ENCODE results near the gene ARHGAP26. TPM values are rescaled to one million over a fixed set of nuclear protein-coding genes. Genes with fewer than 3 reads are reported as not detected.
A peak's percentile ranks its signal among the peaks of the same experiment; 100 is the strongest.

Gene ARHGAP26
- total RNA-seq, 1 donor from 2014 or later = 42.1 TPM

GRCh38 chr5:142862594-142862993, 92.4 kb downstream of the ARHGAP26 start:
- peaks cover 36% of the 10 kb centered on the region for H3K4me1 ChIP-seq
- H3K36me3 ChIP-seq = no peaks in the 10 kb centered on the region
- no peak overlapping the region for H3K27ac ChIP-seq
- no peak overlapping the region for H3K4me3 ChIP-seq
- no peaks in the 10 kb centered on the region for H3K9me3 ChIP-seq
- ATAC-seq (no peak), DNase-seq (no peak)
- TF ChIP-seq CTCF (IDR thresholded peaks at IDR 0.05) = no peak
- intact Hi-C loops (cut with DNase I) = loop anchor here (10.0 kb wide), 1 partner anchor 88 kb away; the partner anchor contains the start of gene ARHGAP26
- H3K27me3 ChIP-seq (ENCODE audit: low read depth) = no peaks in the 10 kb centered on the region

DNA sequence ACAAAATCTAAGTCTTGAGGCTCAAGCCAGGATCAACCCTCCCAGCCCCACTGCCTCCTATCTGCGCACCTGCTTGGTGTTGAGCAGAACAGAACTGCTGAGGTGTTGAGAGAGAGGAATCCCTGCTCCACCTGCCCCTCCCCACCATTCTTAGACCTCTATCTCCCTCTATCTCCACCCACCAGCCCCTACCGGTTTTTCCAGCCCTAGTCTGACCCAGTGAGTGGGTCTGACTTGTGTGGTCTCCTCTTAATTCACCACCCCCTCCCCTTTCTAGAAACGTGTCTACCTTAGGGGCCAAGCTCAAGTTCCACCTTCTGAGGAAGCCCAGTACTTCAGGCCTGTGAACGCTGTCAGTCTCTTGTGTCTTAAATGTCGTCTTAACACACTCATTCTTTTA, 93.7 kb downstream of the ARHGAP26 start:
- H3K4me1 ChIP-seq = peaks cover 42% of the 10 kb centered on the region
- intact Hi-C loops (cut with DNase I) = loop anchor here (10.0 kb wide), 1 partner anchor 89 kb away; the partner anchor contains the start of gene ARHGAP26

GRCh38 chr5:142864290-142865260, 94.4 kb downstream of the ARHGAP26 start:
- no peaks in the 10 kb centered on the region for H3K36me3 ChIP-seq
- intact Hi-C loops (cut with DNase I) = loop anchor here (10.0 kb wide), 1 partner anchor 90 kb away; the partner anchor contains the start of gene ARHGAP26
- peaks cover 46% of the 10 kb centered on the region for H3K4me1 ChIP-seq
- H3K4me3 ChIP-seq = no peak overlapping the region
- H3K9me3 ChIP-seq = no peaks in the 10 kb centered on the region
- TF ChIP-seq CTCF (IDR thresholded peaks at IDR 0.05) = no peak
- H3K27me3 ChIP-seq (ENCODE audit: low read depth) = no peaks in the 10 kb centered on the region
- no peak overlapping the region for H3K27ac ChIP-seq
- DNase-seq = no peak
- ATAC-seq = peak in 1 of 2 donors; percentile 6

More for the DNA sequence above, 93.7 kb downstream of the ARHGAP26 start:
- no peaks in the 10 kb centered on the region for H3K27me3 ChIP-seq (ENCODE audit: low read depth)
- no peaks in the 10 kb centered on the region for H3K36me3 ChIP-seq
- ATAC-seq (no peak), DNase-seq (no peak)
- H3K4me3 ChIP-seq = no peak overlapping the region
- H3K27ac ChIP-seq = no peak overlapping the region
- H3K9me3 ChIP-seq = no peaks in the 10 kb centered on the region
- no peak for TF ChIP-seq CTCF (IDR thresholded peaks at IDR 0.05)

DNA sequence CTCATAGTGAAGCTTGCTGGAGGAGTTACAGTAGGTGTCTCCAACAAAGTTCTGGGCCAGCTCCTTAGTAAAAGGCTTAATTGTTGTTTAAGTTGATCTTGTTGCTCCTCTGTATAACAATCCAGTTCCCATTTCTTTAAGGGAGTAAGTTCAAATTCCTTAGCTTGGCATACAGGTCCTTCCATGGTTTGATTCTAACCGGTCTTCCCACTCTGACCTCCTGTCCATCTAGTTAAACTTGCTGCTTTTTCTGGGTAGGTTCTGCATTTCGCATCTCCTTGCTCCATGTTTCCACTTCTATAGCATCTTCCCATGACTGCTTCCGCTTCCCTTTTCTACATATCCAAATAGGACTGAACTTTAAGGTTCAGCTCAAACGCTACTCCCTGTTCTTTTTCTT, 95.5 kb downstream of the ARHGAP26 start:
- intact Hi-C loops (cut with DNase I) = loop anchor here (10.0 kb wide), 1 partner anchor 91 kb away; the partner anchor contains the start of gene ARHGAP26
- ATAC-seq (no peak), DNase-seq (no peak)
- H3K27me3 ChIP-seq (ENCODE audit: low read depth) = no peaks in the 10 kb centered on the region
- no peak for TF ChIP-seq CTCF (IDR thresholded peaks at IDR 0.05)
- no peaks in the 10 kb centered on the region for H3K36me3 ChIP-seq
- H3K27ac ChIP-seq = no peak overlapping the region
- H3K4me3 ChIP-seq = no peak overlapping the region
- H3K4me1 ChIP-seq = peaks cover 44% of the 10 kb centered on the region
- H3K9me3 ChIP-seq = no peaks in the 10 kb centered on the region

DNA sequence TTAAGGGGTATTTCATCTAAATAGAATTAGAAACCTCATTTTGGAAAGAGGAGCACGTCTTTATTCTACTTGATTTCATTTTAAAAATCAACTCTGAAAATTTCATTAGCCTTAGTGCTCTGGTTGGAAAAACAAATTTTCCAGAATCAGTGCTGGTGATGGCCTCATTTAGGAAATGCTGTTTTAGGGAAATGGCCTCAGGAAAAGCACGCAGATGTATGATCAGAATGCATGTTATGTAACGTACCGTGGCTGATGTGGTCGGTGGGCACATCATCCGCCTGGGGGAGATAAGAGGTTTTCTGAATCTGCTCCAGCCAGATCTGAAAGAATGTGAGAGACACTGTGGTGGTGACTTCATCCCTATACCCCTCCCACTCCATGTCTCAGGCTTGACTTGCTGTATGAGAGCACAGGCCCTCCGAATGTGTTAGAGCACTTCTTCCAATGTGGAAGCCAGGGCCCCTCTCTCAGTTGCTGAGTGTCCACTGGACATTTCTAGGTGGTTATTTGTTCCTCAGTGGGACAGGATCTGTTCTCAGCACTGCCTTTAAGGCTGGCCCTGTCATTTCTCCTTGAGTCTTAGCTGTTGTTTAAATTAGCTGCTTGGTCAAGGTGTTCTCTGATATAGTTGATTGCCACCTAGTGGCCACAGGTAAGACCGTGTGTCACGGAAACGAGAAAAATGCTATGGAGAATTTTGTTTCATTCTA, 96.5 kb downstream of the ARHGAP26 start:
- Histone ChIP-seq H3K4me3 (no peak overlapping the region), H3K27me3 (ENCODE audit: low read depth) (no peaks in the 10 kb centered on the region), H3K27ac (no peak overlapping the region), H3K9me3 (no peaks in the 10 kb centered on the region), H3K4me1 (peaks cover 43% of the 10 kb centered on the region), H3K36me3 (no peaks in the 10 kb centered on the region)
- peak; percentile 79 to 82 for ATAC-seq
- peak; percentile 55 for TF ChIP-seq CTCF (IDR thresholded peaks at IDR 0.05)
- DNase-seq = no peak
- intact Hi-C loops (cut with DNase I) = loop anchor here (10.0 kb wide), 1 partner anchor 92 kb away; the partner anchor contains the start of gene ARHGAP26
